GM12891 (cell line): ENCODE measurements around the gene RSPH1.

Experiments used
- POLR2A ChIP-seq: IDR thresholded peaks from 2 replicates; pipeline ENCODE4 v1.6.1; 2011; ENCODE audit warnings: low read depth, low read length, control low read depth
- POLR2AphosphoS5 ChIP-seq: IDR thresholded peaks from 2 replicates; pipeline ENCODE4 v1.6.1; 2011; ENCODE audit warnings: low read depth, low read length, control low read depth

DNA sequence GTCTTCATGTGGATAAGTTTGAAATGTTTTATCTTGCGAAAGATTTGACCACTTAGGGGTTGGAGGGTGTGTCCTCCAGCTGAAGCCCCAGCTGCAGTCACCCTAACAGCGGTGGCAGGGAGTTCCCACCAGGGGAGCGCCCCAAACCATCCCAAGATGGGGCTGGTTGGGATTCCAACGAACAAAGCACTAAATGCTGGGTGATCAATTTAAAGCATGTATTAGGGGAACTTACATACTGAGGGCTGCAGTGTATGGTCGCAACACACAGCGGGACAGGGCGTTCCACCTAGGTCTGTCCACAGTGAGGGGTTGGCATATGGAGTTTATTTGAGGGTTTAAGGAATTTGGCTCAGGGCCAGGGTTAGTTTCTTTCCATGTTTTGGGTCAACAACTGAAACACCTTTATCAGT lies 43.9 kb upstream of the RSPH1 start:
- TF ChIP-seq POLR2A (no peak), POLR2AphosphoS5 (no peak)
